ENCODE data around the gene SPOPL.

SPOPL gene

GRCh38 chr2:138600732-138601457 is 99.3 kb downstream of the SPOPL start:
- no peak for TF ChIP-seq POLR2A (IDR thresholded peaks at IDR 0.05; ENCODE audit: extremely low read depth, insufficient read length)
- TF ChIP-seq MAX (IDR thresholded peaks at IDR 0.05; ENCODE audit: low read depth, low read length): no peak
- TF ChIP-seq MYC (IDR thresholded peaks at IDR 0.05; ENCODE audit: low read depth, low read length): no peak
- TF ChIP-seq CTCF (IDR thresholded peaks at IDR 0.05; ENCODE audit: low read depth, low read length): no peak
- DNase-seq (ENCODE audit: low read depth): no peak
- no peak overlapping the region for H3K4me3 ChIP-seq (ENCODE audit: low read depth, low read length)

GRCh38 chr2:138601458-138602165 is 100.0 kb downstream of the SPOPL start:
- TF ChIP-seq POLR2A (IDR thresholded peaks at IDR 0.05; ENCODE audit: extremely low read depth, insufficient read length) (no peak), CTCF (IDR thresholded peaks at IDR 0.05; ENCODE audit: low read depth, low read length) (no peak), MAX (IDR thresholded peaks at IDR 0.05; ENCODE audit: low read depth, low read length) (no peak), MYC (IDR thresholded peaks at IDR 0.05; ENCODE audit: low read depth, low read length) (no peak)
- no peak overlapping the region for H3K4me3 ChIP-seq (ENCODE audit: low read depth, low read length)
- DNase-seq (ENCODE audit: low read depth): no peak

GRCh38 chr2:138602166-138602460 is 100.5 kb downstream of the SPOPL start:
- TF ChIP-seq MYC (IDR thresholded peaks at IDR 0.05; ENCODE audit: low read depth, low read length): no peak
- no peak for TF ChIP-seq MAX (IDR thresholded peaks at IDR 0.05; ENCODE audit: low read depth, low read length)
- no peak for TF ChIP-seq POLR2A (IDR thresholded peaks at IDR 0.05; ENCODE audit: extremely low read depth, insufficient read length)
- no peak for TF ChIP-seq CTCF (IDR thresholded peaks at IDR 0.05; ENCODE audit: low read depth, low read length)
- no peak overlapping the region for H3K4me3 ChIP-seq (ENCODE audit: low read depth, low read length)
- no peak for DNase-seq (ENCODE audit: low read depth)

GRCh38 chr2:138607746-138608145 is 106.2 kb downstream of the SPOPL start:
- TF ChIP-seq CTCF (IDR thresholded peaks at IDR 0.05; ENCODE audit: low read depth, low read length) (no peak), MYC (IDR thresholded peaks at IDR 0.05; ENCODE audit: low read depth, low read length) (no peak), MAX (IDR thresholded peaks at IDR 0.05; ENCODE audit: low read depth, low read length) (no peak), POLR2A (IDR thresholded peaks at IDR 0.05; ENCODE audit: extremely low read depth, insufficient read length) (no peak)
- no peak for DNase-seq (ENCODE audit: low read depth)
- H3K4me3 ChIP-seq (ENCODE audit: low read depth, low read length): no peak overlapping the region

- no peak overlapping the region for H3K4me3 ChIP-seq (ENCODE audit: low read depth, low read length)
- no peak for DNase-seq (ENCODE audit: low read depth)
- TF ChIP-seq POLR2A (IDR thresholded peaks at IDR 0.05; ENCODE audit: extremely low read depth, insufficient read length): no peak
- no peak for TF ChIP-seq CTCF (IDR thresholded peaks at IDR 0.05; ENCODE audit: low read depth, low read length)
- no peak for TF ChIP-seq MYC (IDR thresholded peaks at IDR 0.05; ENCODE audit: low read depth, low read length)
- TF ChIP-seq MAX (IDR thresholded peaks at IDR 0.05; ENCODE audit: low read depth, low read length): no peak
Observed at GRCh38 chr2:138609446-138609845, 107.9 kb downstream of the SPOPL start.
